Testis (tissue), 3 donors: ENCODE data around the gene CWC25. TPM values are rescaled to one million over a fixed set of nuclear protein-coding genes. Genes with fewer than 3 reads are reported as not detected.

Source experiments
- DNase-seq: peaks from one replicate; pipeline ENCODE4 v3.0.0-alpha.2; 2019
- H3K27ac ChIP-seq, 2 donors: fragments of 200-600 bp; sonication (generic); one replicate each; pipeline ENCODE4 v1.5.1; 2019
- H3K27me3 ChIP-seq: fragments of 200-600 bp; sonication (generic); one replicate; pipeline ENCODE4 v1.5.1; 2019
- H3K36me3 ChIP-seq: fragments of 200-600 bp; sonication (generic); one replicate; pipeline ENCODE4 v1.5.1; 2017; ENCODE audit warnings: low read depth; ENCODE audit errors: missing control alignments
- H3K4me1 ChIP-seq: fragments of 200-600 bp; sonication (generic); one replicate; pipeline ENCODE4 v1.5.1; 2019
- H3K4me3 ChIP-seq, 2 donors: fragments of 200-600 bp; sonication (generic); one replicate each; pipeline ENCODE4 v1.5.1; 2017 to 2019
- H3K9me3 ChIP-seq: fragments of 200-600 bp; sonication (generic); one replicate; pipeline ENCODE4 v1.5.1; 2017
- POLR2A ChIP-seq: fragments of 450-650 bp; IDR thresholded peaks from one replicate; pipeline ENCODE4 v1.6.1; 2017; ENCODE audit warnings: antibody characterized with exemption, mild to moderate bottlenecking, moderate library complexity
- WGBS, 2 donors: methylation state at CpG; one replicate each; pipeline ENCODE4 v1.1.5; 2018; 5-methylcytosine and 5-hydroxymethylcytosine counted together
- intact Hi-C: fragments of 100-400 bp; cut with DNase I; formaldehyde crosslinking; loops from one replicate; pipeline ENCODE4 v1.15.1; 2023; ENCODE audit warnings: low total_unique reads
- polyA plus RNA-seq: library from polyadenylated mRNA; stranded (reverse); fragments of 350-450 nt; fragmentation: Illumina TruSeq; extraction: RNeasy Lipid Tissue Mini Kit (QIAGEN cat#74804); gene quantifications from one replicate; pipeline ENCODE4 v1.2.3, GENCODE V29; 2014; ENCODE audit warnings: low read depth, low replicate concordance; ENCODE audit not compliant: insufficient read depth
- total RNA-seq, 2 donors: library from RNA; depleted of rRNA; stranded (reverse); fragments of >200 nt; gene quantifications; one replicate each; pipeline ENCODE4 v1.2.3, GENCODE V29; 2016
- TF ChIP-seq, protein P1 (sequence below), 3 experiments: fragments of 450-650 bp in 2 of 3; fragments of 200-600 bp in 1 of 3; sonication (generic) in 1 of 3; IDR thresholded peaks; one replicate each; pipeline ENCODE4 v1.5.1; 2016 to 2019; ENCODE audit warnings: antibody characterized with exemption in 3 of 3, mild to moderate bottlenecking in 2 of 3, moderate library complexity in 1 of 3

Gene CWC25
- total and polyA plus RNA-seq, 3 donors from 2014 or later = 23.9 to 67.1 (median 41.9) TPM

DNA sequence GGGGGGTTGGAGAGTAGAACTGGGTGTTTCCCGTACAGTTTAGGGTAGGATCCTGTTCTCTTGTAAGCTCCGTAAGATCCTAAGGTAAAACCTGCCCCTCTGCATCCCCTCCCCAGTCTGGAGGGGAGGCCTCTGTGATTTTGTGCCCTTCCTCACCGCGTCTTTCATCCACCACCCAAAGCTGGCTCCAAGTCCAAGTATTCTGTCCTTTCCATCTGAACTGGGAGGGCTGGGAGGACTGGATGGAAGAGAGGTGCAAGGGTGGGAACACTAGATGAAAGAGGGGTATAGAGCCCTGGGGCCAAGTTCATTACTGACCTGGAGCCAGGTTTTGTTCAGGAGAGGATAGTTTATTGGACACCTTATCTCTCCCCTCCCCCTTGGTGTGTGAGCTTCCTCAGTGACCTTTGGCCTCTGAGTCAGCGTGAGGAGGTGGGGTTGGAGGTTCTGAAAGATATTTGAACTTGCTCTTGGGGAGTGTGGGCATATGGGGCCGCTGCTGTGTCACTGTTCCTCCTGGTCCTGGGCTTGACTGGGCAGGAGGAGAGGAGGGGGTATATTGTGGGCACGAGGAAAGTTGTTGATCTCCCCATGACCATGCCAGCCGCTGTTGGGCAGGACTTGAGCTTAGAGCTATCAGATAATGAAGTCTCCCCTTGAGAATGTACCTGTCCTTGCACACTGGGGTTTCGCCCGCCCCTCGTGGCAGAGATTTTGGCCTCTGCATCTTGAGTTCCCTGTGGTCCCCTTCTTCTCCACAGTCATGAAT lies 46.3 kb upstream of the CWC25 start:
- TF ChIP-seq POLR2A = no peak
- TF ChIP-seq, protein P1, sequence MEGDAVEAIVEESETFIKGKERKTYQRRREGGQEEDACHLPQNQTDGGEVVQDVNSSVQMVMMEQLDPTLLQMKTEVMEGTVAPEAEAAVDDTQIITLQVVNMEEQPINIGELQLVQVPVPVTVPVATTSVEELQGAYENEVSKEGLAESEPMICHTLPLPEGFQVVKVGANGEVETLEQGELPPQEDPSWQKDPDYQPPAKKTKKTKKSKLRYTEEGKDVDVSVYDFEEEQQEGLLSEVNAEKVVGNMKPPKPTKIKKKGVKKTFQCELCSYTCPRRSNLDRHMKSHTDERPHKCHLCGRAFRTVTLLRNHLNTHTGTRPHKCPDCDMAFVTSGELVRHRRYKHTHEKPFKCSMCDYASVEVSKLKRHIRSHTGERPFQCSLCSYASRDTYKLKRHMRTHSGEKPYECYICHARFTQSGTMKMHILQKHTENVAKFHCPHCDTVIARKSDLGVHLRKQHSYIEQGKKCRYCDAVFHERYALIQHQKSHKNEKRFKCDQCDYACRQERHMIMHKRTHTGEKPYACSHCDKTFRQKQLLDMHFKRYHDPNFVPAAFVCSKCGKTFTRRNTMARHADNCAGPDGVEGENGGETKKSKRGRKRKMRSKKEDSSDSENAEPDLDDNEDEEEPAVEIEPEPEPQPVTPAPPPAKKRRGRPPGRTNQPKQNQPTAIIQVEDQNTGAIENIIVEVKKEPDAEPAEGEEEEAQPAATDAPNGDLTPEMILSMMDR (IDR thresholded peaks at IDR 0.05) = no peak
- intact Hi-C loops = no loop called here
- 31 to 45% methylated on average over 9 to 11 of the region's 11 CpGs for WGBS, 2 donors

DNA sequence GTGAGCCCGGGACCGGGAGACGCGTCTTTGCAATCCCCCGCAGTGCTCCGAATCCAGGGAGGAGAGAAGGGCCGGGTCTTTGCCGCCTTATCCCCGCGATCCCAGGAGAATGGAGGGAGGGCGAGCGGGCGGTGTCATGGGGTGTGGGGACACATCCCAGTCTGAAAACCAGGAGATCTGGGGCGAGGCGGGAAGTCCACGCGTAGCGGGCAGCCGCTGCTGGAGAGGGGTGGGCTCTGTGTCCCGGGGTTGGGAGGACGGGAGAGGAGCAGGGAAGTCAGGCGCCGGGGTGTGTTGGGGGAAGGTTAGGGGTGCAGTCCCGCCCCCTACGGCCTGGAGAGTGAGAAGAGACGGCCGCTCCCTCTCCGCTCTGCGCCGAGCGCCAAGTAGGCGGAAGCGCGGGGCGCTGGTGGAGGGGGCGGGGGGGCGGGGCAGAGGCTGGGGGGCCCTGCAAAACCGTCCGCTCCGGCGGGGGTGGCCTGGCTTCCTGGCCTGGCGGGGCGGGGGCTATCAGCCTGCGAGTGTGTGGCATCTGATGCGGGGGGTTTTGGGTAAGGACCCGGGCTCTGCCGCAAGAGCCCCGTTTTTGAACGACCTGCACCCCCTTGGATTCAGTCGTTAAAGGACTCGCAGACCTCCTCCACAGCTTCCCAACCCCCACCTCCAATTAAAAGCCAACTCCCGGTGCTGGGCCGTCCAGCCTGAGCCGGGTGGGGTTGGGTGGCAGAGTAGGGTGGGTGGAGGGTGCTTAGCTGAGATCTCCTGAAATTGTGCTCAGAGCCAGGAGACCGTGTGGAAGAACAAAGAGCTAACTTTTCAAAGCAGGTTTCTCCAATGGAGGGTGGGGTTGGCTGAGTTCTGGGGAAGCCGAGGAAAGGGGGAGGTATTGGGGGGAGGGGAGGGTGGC lies 45.4 kb upstream of the CWC25 start:
- WGBS, 2 donors = 1% methylated on average over 19 to 52 of the region's 56 CpGs
- peaks cover 34% of the 10 kb centered on the region for H3K4me1 ChIP-seq
- intact Hi-C loops = no loop called here

More for the DNA sequence above, 46.3 kb upstream of the CWC25 start:
- DNase-seq = peak; percentile 57
- H3K27ac ChIP-seq = peak overlapping the region; percentile 29 to 93
- H3K4me1 ChIP-seq = peaks cover 36% of the 10 kb centered on the region
- H3K36me3 ChIP-seq = no peaks in the 10 kb centered on the region
- no peaks in the 10 kb centered on the region for H3K9me3 ChIP-seq
- peak overlapping the region; percentile 96 to 98 for H3K4me3 ChIP-seq
- H3K27me3 ChIP-seq = no peaks in the 10 kb centered on the region

DNA sequence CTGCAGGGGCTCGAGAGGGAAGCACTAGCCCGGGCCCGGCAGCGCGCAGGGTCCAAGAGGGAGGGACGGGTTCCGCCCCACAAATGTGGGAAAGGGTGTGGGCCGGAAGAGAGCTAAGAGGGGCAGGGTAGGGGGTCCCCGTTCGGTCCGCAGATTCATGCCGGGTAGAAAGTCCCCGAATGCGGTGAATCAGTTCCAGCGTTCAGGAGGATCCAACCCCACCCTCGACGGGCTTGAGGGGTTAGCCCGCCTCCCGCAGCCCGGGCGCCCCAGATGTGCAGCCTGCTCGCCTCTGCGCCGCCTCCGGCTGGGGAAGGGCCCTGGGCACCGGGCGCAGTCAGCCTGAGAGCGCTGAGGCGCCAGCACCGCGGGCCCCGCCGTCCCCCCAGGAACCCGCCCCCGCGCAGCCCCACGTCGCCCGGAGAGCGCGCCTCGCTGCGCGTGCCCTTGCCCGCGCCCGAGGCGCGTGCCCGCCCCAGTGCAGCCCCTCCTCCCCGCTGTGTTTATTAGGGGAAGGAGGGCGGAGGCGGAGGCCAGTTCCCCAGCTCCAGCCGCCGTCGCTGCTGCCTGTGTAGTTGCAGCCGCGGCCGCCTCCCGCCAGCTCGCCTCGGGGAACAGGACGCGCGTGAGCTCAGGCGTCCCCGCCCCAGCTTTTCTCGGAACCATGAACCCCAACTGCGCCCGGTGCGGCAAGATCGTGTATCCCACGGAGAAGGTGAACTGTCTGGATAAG lies 44.6 kb upstream of the CWC25 start, which contains the start of gene LASP1:
Gene LASP1, plus strand, starts transcription at position 533 of the 733 bp plus-strand sequence. Its CDS starts 132 bp downstream, at position 665.
- peak within 1 kb of the TSS; percentile 93 for H3K27ac ChIP-seq
- peak within 1 kb of the TSS; percentile 96 to 98 for H3K4me3 ChIP-seq
- no peaks in the 10 kb centered on the region for H3K36me3 ChIP-seq
- intact Hi-C loops = no loop called here
- H3K9me3 ChIP-seq = no peaks in the 10 kb centered on the region
- peak; percentile 92 for DNase-seq
- H3K27me3 ChIP-seq = no peaks in the 10 kb centered on the region
- peaks cover 26% of the 10 kb centered on the region for H3K4me1 ChIP-seq
- TF ChIP-seq, protein P1 (IDR thresholded peaks at IDR 0.05) = no peak
- TF ChIP-seq POLR2A = peak; percentile 47
- 0 to 1% methylated on average over 7 to 56 of the region's 73 CpGs for WGBS, 2 donors

More for the DNA sequence above, 45.4 kb upstream of the CWC25 start:
- DNase-seq = peak; percentile 83
- Histone ChIP-seq H3K4me3 (peak overlapping the region; percentile 96 to 98), H3K9me3 (no peaks in the 10 kb centered on the region), H3K27ac (peak overlapping the region; percentile 93), H3K36me3 (no peaks in the 10 kb centered on the region), H3K27me3 (no peaks in the 10 kb centered on the region)
- TF ChIP-seq, protein P1 (IDR thresholded peaks at IDR 0.05) = no peak
- no peak for TF ChIP-seq POLR2A

DNA sequence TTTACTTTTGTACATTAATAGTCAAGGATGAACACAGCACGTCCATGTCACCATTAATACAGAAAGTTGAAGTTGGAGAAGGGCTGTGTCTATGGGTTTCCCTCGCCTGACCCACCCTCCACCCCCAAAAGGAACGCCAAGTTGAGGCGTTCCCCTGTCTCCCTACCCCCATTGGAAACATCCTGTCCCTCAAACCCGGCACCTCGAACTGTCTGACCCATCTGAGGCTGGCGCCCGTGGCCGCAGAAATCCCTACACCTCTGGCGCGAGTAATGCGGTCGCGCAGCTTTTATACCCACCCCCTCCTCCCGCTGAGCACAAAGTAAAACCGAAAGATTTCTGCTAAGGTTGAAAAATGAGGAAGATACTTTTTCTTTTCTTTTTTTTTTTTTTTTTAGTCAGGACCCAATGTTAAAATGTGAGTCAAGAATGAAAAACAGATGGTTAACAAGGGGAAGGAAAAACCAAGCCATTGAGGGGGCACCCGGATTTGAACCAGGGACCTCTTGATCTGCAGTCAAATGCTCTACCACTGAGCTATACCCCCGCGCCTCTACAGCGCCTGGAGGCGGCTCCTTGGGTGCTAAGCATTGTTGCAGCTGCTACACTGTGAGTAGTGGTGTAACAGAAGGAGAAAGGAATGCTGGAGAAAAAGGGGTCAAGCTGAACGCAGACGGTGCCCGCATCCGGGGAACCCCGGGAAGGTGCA lies 43.9 kb upstream of the CWC25 start:
- Histone ChIP-seq H3K9me3 (no peaks in the 10 kb centered on the region), H3K27me3 (no peaks in the 10 kb centered on the region), H3K4me1 (peaks cover 19% of the 10 kb centered on the region), H3K4me3 (peak overlapping the region; percentile 96 to 98), H3K27ac (peak overlapping the region; percentile 93), H3K36me3 (no peaks in the 10 kb centered on the region)
- intact Hi-C loops = no loop called here
- WGBS, 2 donors = 1% methylated on average over 26 of the region's 26 CpGs
- TF ChIP-seq, protein P1 (IDR thresholded peaks at IDR 0.05) = no peak
- TF ChIP-seq POLR2A = no peak
- DNase-seq = peak; percentile 95
